NCI-H524 treated with DMSO at 0.1 percent for 48 hours (cell line): ENCODE data around the gene GPR52.

Experiments used
- DNase-seq: peaks from one replicate; lab custom pipeline; 2025; lab: John Stamatoyannopoulos, UW

Gene GPR52

GRCh38 chr1:174469052-174469451, 21.3 kb downstream of the GPR52 start:
- DNase-seq = no peak

GRCh38 chr1:174469687-174470086, 21.9 kb downstream of the GPR52 start:
- DNase-seq = no peak

- no peak for DNase-seq
These were observed 31.5 kb downstream of the GPR52 start for GRCh38 chr1:174479281-174479680.

- DNase-seq = peak; percentile 19
These were observed 32.6 kb downstream of the GPR52 start for GRCh38 chr1:174480324-174480723.

GRCh38 chr1:174491606-174492005, 43.8 kb downstream of the GPR52 start:
- DNase-seq = peak; percentile 47

- DNase-seq = no peak
These were observed 49.7 kb downstream of the GPR52 start for GRCh38 chr1:174497478-174497877.
